ENCODE measurements around the gene RCL1. TPM values are rescaled to one million over a fixed set of nuclear protein-coding genes. Genes with fewer than 3 reads are reported as not detected.

RCL1 gene
- total RNA-seq, 1 donor from 2014 or later = 26.0 TPM

DNA sequence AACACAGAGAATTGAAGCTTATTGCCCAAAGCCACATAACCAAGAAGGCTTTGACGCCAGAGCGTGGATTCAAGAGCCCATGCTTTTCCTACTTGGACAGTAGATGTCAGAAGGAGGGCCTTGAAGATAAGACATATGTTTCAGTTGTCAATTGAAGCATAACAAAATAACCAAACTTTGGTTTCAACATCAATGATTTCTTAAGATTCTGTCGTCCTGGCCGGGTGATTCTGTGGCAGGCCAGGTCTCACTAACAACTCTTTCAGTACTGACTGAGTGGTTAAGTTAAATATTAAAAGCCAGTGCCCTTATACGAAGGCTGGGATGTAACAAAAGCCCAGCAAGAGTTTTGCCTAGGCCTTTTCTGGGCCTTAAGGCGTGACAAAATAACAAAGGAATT is 94.0 kb downstream of the RCL1 start:
- no peaks in the 10 kb centered on the region for H3K9me3 Mint-ChIP-seq
- TF ChIP-seq, protein P1, sequence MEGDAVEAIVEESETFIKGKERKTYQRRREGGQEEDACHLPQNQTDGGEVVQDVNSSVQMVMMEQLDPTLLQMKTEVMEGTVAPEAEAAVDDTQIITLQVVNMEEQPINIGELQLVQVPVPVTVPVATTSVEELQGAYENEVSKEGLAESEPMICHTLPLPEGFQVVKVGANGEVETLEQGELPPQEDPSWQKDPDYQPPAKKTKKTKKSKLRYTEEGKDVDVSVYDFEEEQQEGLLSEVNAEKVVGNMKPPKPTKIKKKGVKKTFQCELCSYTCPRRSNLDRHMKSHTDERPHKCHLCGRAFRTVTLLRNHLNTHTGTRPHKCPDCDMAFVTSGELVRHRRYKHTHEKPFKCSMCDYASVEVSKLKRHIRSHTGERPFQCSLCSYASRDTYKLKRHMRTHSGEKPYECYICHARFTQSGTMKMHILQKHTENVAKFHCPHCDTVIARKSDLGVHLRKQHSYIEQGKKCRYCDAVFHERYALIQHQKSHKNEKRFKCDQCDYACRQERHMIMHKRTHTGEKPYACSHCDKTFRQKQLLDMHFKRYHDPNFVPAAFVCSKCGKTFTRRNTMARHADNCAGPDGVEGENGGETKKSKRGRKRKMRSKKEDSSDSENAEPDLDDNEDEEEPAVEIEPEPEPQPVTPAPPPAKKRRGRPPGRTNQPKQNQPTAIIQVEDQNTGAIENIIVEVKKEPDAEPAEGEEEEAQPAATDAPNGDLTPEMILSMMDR (IDR thresholded peaks at IDR 0.05) = no peak
- DNase-seq (no peak), ATAC-seq (ENCODE audit: low read depth) (peak; percentile 72)
- H3K4me1 Mint-ChIP-seq = peaks cover 14% of the 10 kb centered on the region
- intact Hi-C loops (cut with micrococcal nuclease) = loop anchor here (10.0 kb wide), 1 partner anchor 48 kb away; no protein-coding TSS in a partner anchor
- no peaks in the 10 kb centered on the region for H3K36me3 Mint-ChIP-seq (ENCODE audit: low read depth)
- CTCF ChIA-PET = interaction anchor here (0.6 kb wide), 2 partner anchors 33 to 101 kb away, joined by 3 read pairs; no protein-coding TSS in a partner anchor
- POLR2A ChIA-PET = interaction anchor here (0.7 kb wide), 1 partner anchor 101 kb away, joined by 3 read pairs; no protein-coding TSS in a partner anchor
- peak overlapping the region; percentile 24 for H3K27ac Mint-ChIP-seq
- H3K4me3 Mint-ChIP-seq = no peak overlapping the region
- H3K27me3 Mint-ChIP-seq = no peaks in the 10 kb centered on the region

DNA sequence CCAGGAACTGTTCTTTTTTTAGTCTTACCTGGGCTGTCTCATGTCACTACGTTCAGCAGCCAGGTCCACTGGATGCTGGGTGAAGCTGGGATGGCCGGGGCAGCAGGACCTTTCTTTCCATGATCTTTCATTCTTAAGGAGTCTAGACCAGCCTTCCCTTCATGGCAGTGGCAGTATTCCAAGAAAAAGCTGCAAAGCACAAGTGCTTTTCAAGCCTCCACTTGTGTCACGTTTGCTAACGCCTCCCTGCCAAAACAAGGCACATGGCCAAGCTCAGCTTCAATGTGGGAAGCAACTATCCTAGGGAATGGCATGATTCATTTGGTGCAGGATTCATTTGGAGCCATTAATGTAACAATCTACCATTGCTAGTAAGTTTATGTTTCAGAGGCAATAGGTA is 94.8 kb downstream of the RCL1 start:
- POLR2A ChIA-PET = no interaction called here
- no peaks in the 10 kb centered on the region for H3K9me3 Mint-ChIP-seq
- ATAC-seq (ENCODE audit: low read depth) = no peak
- H3K36me3 Mint-ChIP-seq (ENCODE audit: low read depth) = no peaks in the 10 kb centered on the region
- CTCF ChIA-PET = no interaction called here
- TF ChIP-seq, protein P1 (IDR thresholded peaks at IDR 0.05) = no peak
- no peak for DNase-seq
- no peak overlapping the region for H3K27ac Mint-ChIP-seq
- peaks cover 14% of the 10 kb centered on the region for H3K4me1 Mint-ChIP-seq
- no peak overlapping the region for H3K4me3 Mint-ChIP-seq
- intact Hi-C loops (cut with micrococcal nuclease) = loop anchor here (10.0 kb wide), 1 partner anchor 47 kb away; no protein-coding TSS in a partner anchor
- H3K27me3 Mint-ChIP-seq = no peaks in the 10 kb centered on the region

DNA sequence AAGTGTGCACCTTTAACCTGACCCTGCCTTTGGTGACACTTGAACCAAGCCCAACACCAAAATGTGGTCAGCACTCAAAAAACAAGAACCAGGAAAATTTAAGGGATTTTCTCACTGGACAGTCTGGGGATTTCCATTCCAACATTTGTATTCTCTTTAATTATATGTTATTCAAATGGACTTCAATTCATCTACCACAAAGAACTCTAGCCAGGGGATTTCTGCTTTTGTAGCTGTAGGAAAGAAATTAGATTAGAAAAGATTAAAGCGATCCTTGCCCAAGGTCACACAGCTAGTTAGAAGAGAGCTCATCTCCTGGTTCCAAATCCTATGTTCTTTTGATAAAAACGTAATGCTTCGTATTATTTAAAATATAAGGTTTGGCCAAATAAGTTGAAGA is 97.5 kb downstream of the RCL1 start:
- DNase-seq = no peak

DNA sequence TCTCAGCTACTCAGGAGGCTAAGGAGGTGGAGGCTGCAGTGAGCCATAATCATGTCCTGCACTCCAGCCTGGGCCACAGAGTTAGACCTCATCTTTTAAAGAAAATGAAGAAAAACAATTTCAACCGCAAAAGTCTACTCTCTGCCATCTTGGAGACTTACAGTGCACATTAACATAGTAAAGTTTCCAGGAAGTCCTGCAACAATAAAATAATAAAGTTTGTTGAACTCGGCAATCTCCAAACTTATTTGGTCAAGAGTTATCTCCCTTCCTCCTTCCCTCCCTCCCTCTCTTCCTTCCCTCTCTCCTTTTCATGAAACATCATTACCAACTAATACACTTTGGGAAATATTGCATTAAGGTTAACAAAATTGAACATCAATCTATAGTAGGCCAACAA is 98.2 kb downstream of the RCL1 start:
- ChIA-PET CTCF (no interaction called here), POLR2A (no interaction called here)
- ATAC-seq (ENCODE audit: low read depth) (no peak), DNase-seq (no peak)
- intact Hi-C loops (cut with micrococcal nuclease) = no loop called here
- Mint-ChIP-seq H3K36me3 (ENCODE audit: low read depth) (no peaks in the 10 kb centered on the region), H3K4me1 (peaks cover 14% of the 10 kb centered on the region), H3K27ac (no peak overlapping the region), H3K4me3 (no peak overlapping the region), H3K27me3 (no peaks in the 10 kb centered on the region), H3K9me3 (no peaks in the 10 kb centered on the region)
- TF ChIP-seq, protein P1 (IDR thresholded peaks at IDR 0.05) = no peak

More for the DNA sequence above, 97.5 kb downstream of the RCL1 start:
- no peak for ATAC-seq (ENCODE audit: low read depth)
- TF ChIP-seq, protein P1 (IDR thresholded peaks at IDR 0.05) = no peak
- Mint-ChIP-seq H3K36me3 (ENCODE audit: low read depth) (no peaks in the 10 kb centered on the region), H3K27me3 (no peaks in the 10 kb centered on the region), H3K9me3 (no peaks in the 10 kb centered on the region), H3K4me1 (peaks cover 14% of the 10 kb centered on the region), H3K4me3 (no peak overlapping the region), H3K27ac (no peak overlapping the region)
- intact Hi-C loops (cut with micrococcal nuclease) = no loop called here
- POLR2A ChIA-PET = no interaction called here
- CTCF ChIA-PET = no interaction called here

DNA sequence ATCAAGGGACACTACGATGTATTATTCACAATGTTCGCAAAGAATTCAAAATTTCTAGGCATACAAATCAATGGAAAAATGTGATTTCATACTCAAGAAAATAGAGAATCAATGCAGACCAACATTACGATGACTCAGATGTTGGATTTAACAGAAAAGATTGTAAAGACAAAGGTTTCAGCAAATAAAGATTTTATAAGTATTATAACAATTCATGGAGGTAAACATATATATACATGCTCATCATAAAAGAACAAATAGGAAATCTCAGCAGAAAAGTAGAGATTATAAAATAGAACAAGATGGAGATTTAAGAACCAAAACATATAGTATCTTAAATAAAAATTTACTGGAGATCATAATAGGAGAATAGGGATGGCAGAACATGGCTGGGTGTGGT is 98.9 kb downstream of the RCL1 start:
- no peak overlapping the region for H3K27ac Mint-ChIP-seq
- H3K9me3 Mint-ChIP-seq = peaks cover 2% of the 10 kb centered on the region
- H3K4me1 Mint-ChIP-seq = peaks cover 11% of the 10 kb centered on the region
- DNase-seq = no peak
- no peaks in the 10 kb centered on the region for H3K27me3 Mint-ChIP-seq
- no peak overlapping the region for H3K4me3 Mint-ChIP-seq
- ChIA-PET POLR2A (no interaction called here), CTCF (no interaction called here)
- intact Hi-C loops (cut with micrococcal nuclease) = no loop called here
- no peaks in the 10 kb centered on the region for H3K36me3 Mint-ChIP-seq (ENCODE audit: low read depth)
- ATAC-seq (ENCODE audit: low read depth) = no peak
- TF ChIP-seq, protein P1 (IDR thresholded peaks at IDR 0.05) = no peak

All from activated B cell treated with CpG ODN at 0.5 μM for 24 hours (primary cell).